ENCODE measurements around the gene RGS12. TPM values are rescaled to one million over a fixed set of nuclear protein-coding genes. Genes with fewer than 3 reads are reported as not detected.

Gene RGS12
- total and polyA plus RNA-seq, 2 of the 8 experiments (the other 6 are each of a cell fraction or from before 2014, with no cell fraction given), result 6.0 to 16.4 TPM

DNA sequence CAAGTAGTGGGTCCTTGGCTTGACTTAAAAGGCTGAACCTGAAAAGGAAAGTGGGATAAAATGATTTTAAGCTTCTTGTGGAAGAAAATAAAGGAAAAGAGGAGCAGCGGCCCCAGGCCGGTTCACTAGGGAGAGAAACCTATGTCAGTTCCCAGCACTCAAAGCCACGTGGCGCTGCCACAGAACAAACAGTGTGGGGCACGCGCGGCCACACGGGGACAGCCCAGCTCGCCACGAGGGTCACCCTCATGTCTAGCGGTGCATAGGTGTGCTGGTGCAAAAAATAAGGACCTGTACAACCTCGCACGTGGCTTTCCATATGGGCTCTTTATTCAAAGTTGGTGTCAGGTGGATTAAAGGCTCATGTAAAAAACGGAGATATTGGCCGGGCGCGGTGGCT, 26.7 kb upstream of the RGS12 start (continued):
- TF ChIP-seq, protein P1, sequence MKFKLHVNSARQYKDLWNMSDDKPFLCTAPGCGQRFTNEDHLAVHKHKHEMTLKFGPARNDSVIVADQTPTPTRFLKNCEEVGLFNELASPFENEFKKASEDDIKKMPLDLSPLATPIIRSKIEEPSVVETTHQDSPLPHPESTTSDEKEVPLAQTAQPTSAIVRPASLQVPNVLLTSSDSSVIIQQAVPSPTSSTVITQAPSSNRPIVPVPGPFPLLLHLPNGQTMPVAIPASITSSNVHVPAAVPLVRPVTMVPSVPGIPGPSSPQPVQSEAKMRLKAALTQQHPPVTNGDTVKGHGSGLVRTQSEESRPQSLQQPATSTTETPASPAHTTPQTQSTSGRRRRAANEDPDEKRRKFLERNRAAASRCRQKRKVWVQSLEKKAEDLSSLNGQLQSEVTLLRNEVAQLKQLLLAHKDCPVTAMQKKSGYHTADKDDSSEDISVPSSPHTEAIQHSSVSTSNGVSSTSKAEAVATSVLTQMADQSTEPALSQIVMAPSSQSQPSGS (IDR thresholded peaks at IDR 0.05; ENCODE audit: low read length), result no peak
- TF ChIP-seq HDAC2 (IDR thresholded peaks at IDR 0.05; ENCODE audit: borderline replicate concordance in 1 of 2, low read depth in 2 of 2, low read length in 2 of 2), result no peak
- TF ChIP-seq TEAD4 (IDR thresholded peaks at IDR 0.05; ENCODE audit: low read depth, low read length), result no peak
- TF ChIP-seq CHD1 (IDR thresholded peaks at IDR 0.05; ENCODE audit: low read depth, low read length), result no peak
- TF ChIP-seq BCL11A (IDR thresholded peaks at IDR 0.05; ENCODE audit: low read depth in 2 of 2, low read length in 2 of 2), result no peak
- no peak for TF ChIP-seq ZNF274 (IDR thresholded peaks at IDR 0.05; ENCODE audit: borderline replicate concordance, extremely low read depth, low read length)

Data from H1 (cell line).